ENCODE results near the gene LITAFD. TPM values are rescaled to one million over a fixed set of nuclear protein-coding genes. Genes with fewer than 3 reads are reported as not detected.
"Not testable (repeated sequence)": the region's sequence is repeated elsewhere in the genome, so short reads cannot be mapped to it uniquely, and the experiment has no call there.

Gene LITAFD
- total RNA-seq, 1 donor from 2014 or later = not detected

DNA sequence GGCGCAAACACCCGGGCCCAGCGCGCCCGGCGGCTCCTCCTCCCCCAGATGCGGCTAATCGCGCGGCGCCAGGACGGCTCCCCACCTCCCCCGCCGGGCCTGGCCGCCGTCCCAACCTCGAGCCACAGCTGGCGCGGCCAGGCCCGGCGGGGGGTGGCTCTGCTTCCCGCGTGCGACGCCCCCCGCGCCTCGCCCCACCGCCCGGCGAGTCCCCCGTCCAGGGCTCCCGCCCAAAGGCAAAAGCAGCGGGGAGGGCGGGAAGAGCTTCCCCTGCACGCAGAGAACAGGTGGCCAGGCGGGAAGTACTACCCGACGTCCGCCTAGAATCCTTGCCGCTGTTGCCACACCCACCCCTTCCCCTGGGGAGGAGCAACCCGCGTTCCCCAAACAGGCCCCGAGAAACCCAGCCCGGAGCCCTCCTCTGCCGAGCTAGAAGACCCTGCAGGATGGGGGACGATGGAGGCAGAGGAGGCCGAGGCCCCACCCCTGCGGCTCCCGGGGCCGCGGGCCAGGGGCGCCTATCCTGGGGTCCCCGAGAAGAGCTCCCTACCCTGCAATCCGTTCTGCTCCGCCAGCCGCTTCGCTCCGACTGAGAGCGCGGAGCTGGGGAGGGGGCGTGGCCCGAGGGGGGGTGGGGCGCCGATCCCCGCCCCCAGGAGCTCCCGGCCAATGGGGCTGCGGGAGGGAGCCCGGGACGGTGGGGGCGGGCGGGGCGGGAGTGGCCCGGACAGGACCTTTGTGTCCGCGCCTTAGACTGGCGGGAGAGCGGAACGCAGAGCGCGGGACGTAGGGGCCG is 13.5 kb upstream of the LITAFD start, which contains the start of gene CARHSP1:
Gene CARHSP1 (minus strand): TSS at position 591 of the 796 bp plus-strand sequence. CDS start 9,678 bp downstream, outside the sequence.
- intact Hi-C loops (cut with micrococcal nuclease) = no loop called here
- ATAC-seq (peak; percentile 91), DNase-seq (peak; percentile 91)

DNA sequence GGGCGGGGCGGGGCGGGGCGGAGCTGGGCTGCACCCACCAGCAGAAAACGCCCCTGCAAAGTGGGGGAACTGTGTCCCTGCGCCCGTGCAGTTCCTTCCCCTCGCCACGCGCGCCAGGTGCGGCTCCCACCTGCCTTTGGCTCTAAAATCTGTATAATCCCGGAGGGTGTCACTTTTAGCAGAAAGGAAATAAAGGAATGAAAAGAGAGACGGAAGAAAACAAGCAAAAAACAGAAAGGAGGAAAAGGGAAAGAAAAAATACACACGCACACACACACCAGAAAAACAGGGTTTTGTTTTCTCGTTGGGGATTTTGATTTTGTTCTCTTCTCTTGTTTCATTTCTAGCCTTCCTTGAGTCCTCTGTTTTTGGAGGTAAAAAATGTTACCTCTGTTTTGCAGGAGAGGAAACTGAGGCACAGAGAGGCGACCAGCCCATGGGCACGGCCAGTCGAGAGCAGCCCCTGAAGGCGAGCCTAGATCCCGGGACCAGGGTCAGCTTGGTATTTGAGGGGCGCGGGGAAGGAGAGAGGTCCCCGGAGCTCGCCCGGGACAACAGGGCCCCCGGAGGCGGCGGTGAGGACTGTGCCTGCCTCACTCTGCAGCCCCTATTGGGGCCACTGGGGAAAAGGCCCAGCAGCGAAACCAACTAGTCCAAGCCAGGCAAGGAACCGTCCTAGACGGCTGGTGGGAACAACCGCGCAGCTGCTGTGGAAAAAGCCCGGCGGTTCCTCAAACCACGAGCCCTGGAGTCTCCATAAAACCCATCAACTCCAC is 12.8 kb upstream of the LITAFD start:
- DNase-seq (no peak), ATAC-seq (no peak)
- intact Hi-C loops (cut with micrococcal nuclease) = no loop called here

GRCh38 chr16:8869988-8870241 is 12.2 kb upstream of the LITAFD start:
- ATAC-seq, DNase-seq: not testable (repeated sequence)
- intact Hi-C loops (cut with micrococcal nuclease) = loop anchor here (10.0 kb wide), 1 partner anchor 295 kb away; no protein-coding TSS in a partner anchor

GRCh38 chr16:8872071-8872470 is 10.1 kb upstream of the LITAFD start:
- intact Hi-C loops (cut with micrococcal nuclease) = loop anchor here (10.0 kb wide), 1 partner anchor 297 kb away; no protein-coding TSS in a partner anchor
- ATAC-seq = no peak
- no peak for DNase-seq

DNA sequence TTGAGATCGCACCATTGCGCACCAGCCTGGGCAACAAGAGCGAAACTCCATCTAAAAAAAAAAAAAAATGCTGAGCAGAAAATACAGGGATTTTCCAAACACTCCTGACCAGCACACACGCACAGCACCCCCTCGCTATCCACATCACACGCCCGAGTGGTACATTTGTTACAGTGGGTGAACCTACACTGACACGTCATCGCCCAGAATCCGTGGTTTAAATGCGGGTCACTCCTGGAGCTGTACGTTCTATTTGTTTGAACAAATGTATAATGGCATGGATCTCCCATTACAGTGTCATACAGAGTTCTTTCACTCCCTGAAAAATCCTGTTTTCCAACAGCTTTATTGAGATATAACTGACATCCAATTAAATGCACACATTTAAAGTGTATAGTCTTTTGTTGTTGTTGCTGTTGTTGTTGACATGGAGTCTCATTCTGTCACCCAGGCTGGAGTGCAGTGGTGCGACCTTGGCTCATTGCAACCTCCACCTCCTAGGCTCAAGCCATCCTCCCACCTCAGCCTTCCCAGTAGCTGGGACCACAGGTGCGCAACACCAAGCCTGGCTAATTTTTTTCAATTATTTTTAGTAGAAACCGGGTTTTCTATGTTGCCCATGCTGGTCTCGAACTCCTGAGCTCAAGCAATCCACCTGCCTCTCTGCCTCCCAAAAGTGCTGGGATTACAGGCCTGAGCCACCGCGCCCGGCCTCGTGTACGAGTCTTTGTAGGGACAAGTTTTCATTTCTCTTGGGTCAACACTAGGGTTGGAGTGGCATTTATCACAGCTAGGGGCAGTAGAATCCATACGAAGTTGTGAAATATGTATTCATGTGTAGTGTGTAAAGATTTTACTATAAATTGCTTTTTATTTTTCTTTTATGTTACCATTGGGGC is 8.9 kb upstream of the LITAFD start:
- intact Hi-C loops (cut with micrococcal nuclease) = loop anchor here (10.0 kb wide), 1 partner anchor 298 kb away; no protein-coding TSS in a partner anchor
- DNase-seq (no peak), ATAC-seq (no peak)

DNA sequence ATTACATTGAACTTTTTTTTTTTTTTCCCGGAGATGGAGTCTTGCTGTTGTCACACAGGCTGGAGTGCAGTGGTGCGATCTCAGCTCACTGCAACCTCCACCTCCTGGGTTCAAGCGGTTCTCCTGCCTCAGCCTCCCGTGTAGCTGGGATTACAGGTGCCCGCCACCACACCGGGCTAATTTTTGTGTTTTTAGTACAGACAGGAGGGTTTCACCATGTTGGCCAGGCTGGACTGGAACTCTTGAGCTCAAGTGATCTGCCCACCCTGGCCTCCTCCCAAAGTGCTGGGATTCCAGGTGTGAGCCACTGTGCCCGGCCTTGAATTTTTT is 8.3 kb upstream of the LITAFD start:
- ATAC-seq, DNase-seq: not testable (repeated sequence)
- intact Hi-C loops (cut with micrococcal nuclease) = loop anchor here (10.0 kb wide), 1 partner anchor 299 kb away; no protein-coding TSS in a partner anchor

- no peak for ATAC-seq
- intact Hi-C loops (cut with micrococcal nuclease) = loop anchor here (10.0 kb wide), 1 partner anchor 300 kb away; no protein-coding TSS in a partner anchor
- DNase-seq = no peak
Observed at GRCh38 chr16:8874388-8874787, 7.8 kb upstream of the LITAFD start.

- ATAC-seq, DNase-seq: not testable (repeated sequence)
- intact Hi-C loops (cut with micrococcal nuclease) = loop anchor here (10.0 kb wide), 1 partner anchor 301 kb away; no protein-coding TSS in a partner anchor
Observed at GRCh38 chr16:8875317-8875716, 6.8 kb upstream of the LITAFD start.

DNA sequence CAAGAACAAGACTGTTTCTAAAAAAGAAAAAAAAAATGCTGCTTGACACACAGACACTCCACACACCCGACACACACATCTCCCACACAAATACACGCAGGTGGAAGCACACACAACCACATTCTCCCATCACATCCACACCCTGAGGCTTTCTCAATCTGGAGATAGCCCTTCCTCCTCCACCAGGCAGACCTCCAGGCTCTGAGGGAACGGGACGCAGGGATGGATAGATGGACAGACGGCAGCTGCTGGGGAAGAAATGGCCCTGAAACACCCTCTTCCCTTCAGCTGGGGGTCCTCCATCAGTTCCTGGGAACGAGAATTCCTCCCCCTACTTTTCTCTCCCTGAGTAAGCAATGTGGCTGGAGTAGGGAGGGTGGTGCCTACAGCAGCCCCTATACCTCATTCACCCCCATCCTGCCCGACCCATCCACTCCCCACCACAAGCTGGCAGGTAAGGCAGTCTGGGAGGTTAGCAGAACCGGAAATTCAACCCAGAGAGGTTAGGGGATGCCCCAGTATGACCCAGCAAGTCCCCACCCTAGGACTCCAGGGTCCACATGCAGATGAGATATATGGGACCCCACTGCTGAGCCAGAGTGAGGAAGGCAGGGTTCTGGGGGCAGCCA is 4.1 kb upstream of the LITAFD start:
- intact Hi-C loops (cut with micrococcal nuclease) = loop anchor here (10.0 kb wide), 1 partner anchor 303 kb away; no protein-coding TSS in a partner anchor
- DNase-seq (no peak), ATAC-seq (no peak)

GRCh38 chr16:8878523-8878911 is 3.6 kb upstream of the LITAFD start:
- intact Hi-C loops (cut with micrococcal nuclease) = loop anchor here (10.0 kb wide), 1 partner anchor 304 kb away; no protein-coding TSS in a partner anchor
- DNase-seq (no peak), ATAC-seq (no peak)

- intact Hi-C loops (cut with micrococcal nuclease) = no loop called here
- no peak for DNase-seq
- no peak for ATAC-seq
Observed at GRCh38 chr16:8880839-8881510, 1.2 kb upstream of the LITAFD start.

- DNase-seq (peak; percentile 11), ATAC-seq (no peak)
- intact Hi-C loops (cut with micrococcal nuclease) = no loop called here
Observed at GRCh38 chr16:8882725-8883377, 700 bp downstream of the LITAFD start.

GRCh38 chr16:8885674-8886592 is 3.8 kb downstream of the LITAFD start:
- DNase-seq = peak; percentile 37
- intact Hi-C loops (cut with micrococcal nuclease) = no loop called here
- peak; percentile 27 for ATAC-seq

DNA sequence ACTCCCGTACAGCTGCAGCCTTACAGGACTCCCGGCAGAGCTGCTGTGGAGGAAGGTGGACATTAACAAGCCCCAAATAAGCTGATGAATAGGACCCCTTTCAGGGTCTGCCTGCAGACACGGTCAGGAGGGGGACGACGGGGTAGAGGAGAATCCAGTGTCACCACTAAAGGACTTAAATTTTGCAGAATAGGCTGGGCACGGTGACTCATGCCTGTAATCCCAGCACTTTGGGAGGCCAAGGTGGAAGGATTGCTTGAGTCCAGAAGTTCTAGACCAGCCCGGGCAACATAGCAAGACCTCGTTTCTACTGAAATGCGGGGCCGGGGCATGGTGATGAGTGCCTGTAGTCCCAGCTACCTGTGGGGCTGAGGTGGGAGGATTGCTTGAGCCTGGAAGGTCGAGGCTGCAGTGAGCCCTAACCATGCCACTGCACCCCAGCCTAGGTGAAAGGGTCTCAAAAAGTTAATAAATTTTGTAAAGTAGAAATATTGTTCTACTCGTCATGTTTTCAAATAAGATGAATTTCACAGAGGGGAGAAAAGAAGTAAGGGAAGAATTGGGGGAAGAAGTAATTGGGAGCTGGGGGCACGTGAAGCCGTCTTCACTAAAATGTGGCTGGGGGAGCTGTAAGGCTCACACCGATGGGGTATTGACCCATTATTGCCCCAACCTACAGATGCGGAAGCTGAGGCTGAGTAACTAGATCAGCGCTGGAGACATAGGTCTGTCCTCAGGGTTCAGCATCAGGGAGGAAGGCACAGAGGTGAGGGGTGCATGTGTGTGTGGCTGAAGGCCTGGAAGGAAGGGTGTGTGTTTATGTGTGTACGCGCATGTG is 4.7 kb downstream of the LITAFD start:
- ATAC-seq (no peak), DNase-seq (no peak)
- intact Hi-C loops (cut with micrococcal nuclease) = no loop called here

- ATAC-seq = no peak
- DNase-seq = no peak
- intact Hi-C loops (cut with micrococcal nuclease) = no loop called here
Observed at GRCh38 chr16:8887431-8887765, 5.2 kb downstream of the LITAFD start.

Measured in left ventricle myocardium superior (tissue), 1 donor.